Spleen (tissue), 11 donors: ENCODE data around the gene PPP1R3C. TPM values are rescaled to one million over a fixed set of nuclear protein-coding genes. Genes with fewer than 3 reads are reported as not detected.

Experiments
- DNase-seq: peaks from one replicate; pipeline ENCODE4 v3.0.0-alpha.2; 2020
- H3K27ac ChIP-seq, 8 donors: fragments of 200-600 bp; sonication (generic) in 7 of 8; 1 replicate in 4 of 8; 2 replicates in 4 of 8; pipeline versions ENCODE4 v1.5.0 to v1.8.0; 2016 to 2021; ENCODE audit warnings: inconsistent platforms in 4 of 8, mild to moderate bottlenecking in 4 of 8, moderate library complexity in 1 of 8
- H3K27me3 ChIP-seq, 7 donors: fragments of 200-600 bp; sonication (generic) in 6 of 7; replicated peaks in 1 of 7; 1 replicate in 4 of 7; 2 replicates in 3 of 7; pipeline versions ENCODE4 v1.5.0 to v1.8.0; 2016 to 2021; ENCODE audit warnings: inconsistent platforms in 3 of 7, mild to moderate bottlenecking in 1 of 7
- H3K36me3 ChIP-seq, 6 donors: fragments of 200-600 bp; sonication (generic) in 5 of 6; 1 replicate in 4 of 6; 2 replicates in 2 of 6; pipeline versions ENCODE4 v1.5.0 to v1.8.0; 2016 to 2021; ENCODE audit warnings: inconsistent platforms in 2 of 6
- H3K4me1 ChIP-seq, 6 donors: fragments of 200-600 bp; sonication (generic) in 5 of 6; 1 replicate in 3 of 6; 2 replicates in 3 of 6; pipeline versions ENCODE4 v1.5.0 to v1.8.0; 2016 to 2021; ENCODE audit warnings: inconsistent platforms in 3 of 6
- H3K4me3 ChIP-seq, 8 donors: fragments of 200-600 bp; sonication (generic) in 7 of 8; 1 replicate in 4 of 8; 2 replicates in 4 of 8; pipeline versions ENCODE4 v1.5.0 to v1.8.0; 2016 to 2021; ENCODE audit warnings: inconsistent platforms in 4 of 8, mild to moderate bottlenecking in 4 of 8, moderate library complexity in 2 of 8
- H3K9me3 ChIP-seq, 8 donors: fragments of 200-600 bp; sonication (generic) in 7 of 8; 1 replicate in 4 of 8; 2 replicates in 4 of 8; pipeline versions ENCODE4 v1.5.0 to v1.8.0; 2016 to 2021; ENCODE audit warnings: inconsistent platforms in 4 of 8
- POLR2A ChIP-seq, 3 donors: fragments of 450-650 bp; IDR thresholded peaks; one replicate each; pipeline ENCODE4 v1.5.1; 2017; ENCODE audit warnings: antibody characterized with exemption in 3 of 3, mild to moderate bottlenecking in 1 of 3
- POLR2AphosphoS5 ChIP-seq, 3 donors: sonication (generic); formaldehyde crosslinking; IDR thresholded peaks; one replicate each; pipeline ENCODE4 v1.5.1; 2017; ENCODE audit warnings: antibody characterized with exemption in 3 of 3
- WGBS, 5 donors: extraction: QIAGEN DNeasy Blood & Tissue Kit in 3 of 5; methylation state at CpG; one replicate each; pipeline versions ENCODE4 v1.1.5 to v1.1.7; 2013 to 2018; 5-methylcytosine and 5-hydroxymethylcytosine counted together
- intact Hi-C: fragments of 100-400 bp; cut with DNase I; formaldehyde crosslinking; loops from one replicate; pipeline ENCODE4 v1.15.0; 2023; ENCODE audit warnings: low total_unique reads
- polyA plus RNA-seq, 3 donors: library from polyadenylated mRNA; stranded (reverse); fragments of 200-250 nt; gene quantifications; one replicate each; pipeline ENCODE4 v1.2.1, GENCODE V29; 2013
- total RNA-seq, 7 donors: library from RNA; depleted of rRNA in 3 of 7; stranded (reverse); fragments of >200 nt in 3 of 7; fragmentation: NEBNext Ultra II Directional in 4 of 7; extraction: Animal tissue kit (Norgen Biotek cat#: 25700) in 4 of 7; gene quantifications; one replicate each; pipeline versions ENCODE4 v1.1.0 to v1.2.1, GENCODE V29; 2016 to 2021
- TF ChIP-seq, protein P1 (sequence below), 11 experiments: fragments of 200-600 bp in 7 of 11; fragments of 450-650 bp in 4 of 11; sonication (generic) in 4 of 11; IDR thresholded peaks in 8 of 11; conservative IDR thresholded peaks in 3 of 11; 1 replicate in 7 of 11; 2 replicates in 4 of 11; pipeline versions ENCODE4 v1.4.0 to v1.8.0; 2016 to 2021; ENCODE audit warnings: antibody characterized with exemption in 11 of 11, inconsistent platforms in 4 of 11, mild to moderate bottlenecking in 1 of 11
- donor health status: healthy with polysubstance abuse.
- donor health status: DM: no; HTN: no; CAD: no; lungs with moderate emphysema.
- donor health status: DM: no; HTN: no; CAD: no.
- donor health status: Bipolar disorder and iron deficiency.
- donor health status: healthy.
- donor health status: DM: no; HTN: no; CAD: no.
- donor health status: DM: yes; HTN: yes; CAD: no.

Gene PPP1R3C
- total and polyA plus RNA-seq, 10 donors = 0.99 to 8.8 (median 4.2) TPM

DNA sequence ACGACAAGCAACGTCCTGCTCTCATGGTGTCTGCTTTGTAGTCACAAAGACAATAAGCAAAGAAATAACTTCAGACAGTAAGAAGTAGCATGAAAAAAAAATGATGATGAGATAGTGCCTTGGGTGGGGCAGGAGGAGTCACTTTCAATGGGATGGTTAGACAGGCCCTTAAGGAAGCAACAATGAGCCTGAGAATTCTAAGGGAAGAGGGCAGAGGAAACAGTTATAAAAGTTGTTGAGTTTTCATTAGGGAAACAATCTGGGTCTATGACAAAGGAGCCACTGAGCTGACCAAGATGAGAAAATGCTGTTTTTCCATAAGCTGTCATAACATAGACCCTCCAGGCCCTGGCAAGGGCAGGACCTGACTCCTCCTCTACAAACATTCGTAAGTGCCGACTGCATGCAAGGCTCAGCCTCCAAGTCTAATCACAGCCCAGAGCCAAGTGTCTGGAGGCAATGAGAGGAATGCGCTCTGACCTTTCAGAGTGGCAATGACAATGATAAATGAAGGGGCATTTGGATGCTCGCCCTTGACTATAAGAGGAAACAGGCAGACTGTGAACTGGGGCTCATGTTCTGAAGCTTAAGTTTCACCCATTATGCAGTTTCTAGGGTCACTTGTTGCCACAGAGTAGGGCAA is 43.7 kb downstream of the PPP1R3C start:
- intact Hi-C loops = no loop called here

DNA sequence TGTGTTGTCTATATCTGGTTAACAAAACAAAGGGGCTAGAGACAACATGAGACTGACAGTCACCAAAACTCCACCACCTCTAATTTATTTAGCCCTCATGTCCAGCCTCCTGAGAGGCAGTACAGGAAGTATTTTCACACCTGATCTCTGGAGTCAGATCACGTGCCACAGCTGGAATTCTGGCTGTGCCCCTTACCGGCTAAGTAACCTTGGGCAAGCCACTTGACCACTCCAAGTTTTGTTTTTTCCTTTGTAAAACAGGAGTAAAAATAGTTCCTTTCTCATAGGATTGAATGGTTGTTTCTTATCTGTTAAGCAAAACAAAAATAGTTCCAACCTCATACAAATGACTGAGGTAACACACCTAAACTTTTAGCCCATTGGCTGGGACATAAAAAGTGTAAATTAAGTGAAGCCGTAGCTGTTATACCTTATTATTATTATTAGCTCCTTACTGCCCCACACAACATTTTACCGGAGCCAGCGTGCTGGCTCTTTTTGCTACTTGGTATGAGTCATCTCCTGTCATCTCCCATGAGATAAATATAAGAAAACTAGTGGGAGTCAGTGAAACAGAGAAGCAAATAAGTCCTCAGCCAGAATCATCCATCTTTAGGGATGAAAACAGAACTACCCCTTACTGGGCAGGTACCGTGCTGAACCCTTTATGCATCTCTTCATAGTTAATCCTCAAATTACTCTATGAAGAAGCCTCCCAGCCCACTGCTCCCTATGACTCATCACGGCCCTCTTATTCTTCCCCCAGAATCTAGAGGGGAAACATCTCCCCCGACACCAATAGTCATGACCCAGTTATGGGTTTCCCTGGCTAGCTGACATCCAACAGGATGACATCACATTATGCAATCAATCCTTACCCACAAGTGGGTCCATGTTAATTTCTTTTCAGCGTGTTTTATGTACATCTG is 44.9 kb downstream of the PPP1R3C start:
- Histone ChIP-seq H3K4me1 (peaks cover 0 to 31% (median 0%) of the 10 kb centered on the region in 6 donors), H3K9me3 (no peaks in the 10 kb centered on the region), H3K27me3 (peaks cover 0 to 12% (median 0%) of the 10 kb centered on the region in 7 donors), H3K27ac (peak overlapping the region in 2 of 8 donors; percentile 9 to 62), H3K36me3 (no peaks in the 10 kb centered on the region), H3K4me3 (no peak overlapping the region)
- TF ChIP-seq POLR2A (IDR thresholded peaks at IDR 0.05) (no peak), POLR2AphosphoS5 (IDR thresholded peaks at IDR 0.05) (no peak)
- TF ChIP-seq, protein P1, sequence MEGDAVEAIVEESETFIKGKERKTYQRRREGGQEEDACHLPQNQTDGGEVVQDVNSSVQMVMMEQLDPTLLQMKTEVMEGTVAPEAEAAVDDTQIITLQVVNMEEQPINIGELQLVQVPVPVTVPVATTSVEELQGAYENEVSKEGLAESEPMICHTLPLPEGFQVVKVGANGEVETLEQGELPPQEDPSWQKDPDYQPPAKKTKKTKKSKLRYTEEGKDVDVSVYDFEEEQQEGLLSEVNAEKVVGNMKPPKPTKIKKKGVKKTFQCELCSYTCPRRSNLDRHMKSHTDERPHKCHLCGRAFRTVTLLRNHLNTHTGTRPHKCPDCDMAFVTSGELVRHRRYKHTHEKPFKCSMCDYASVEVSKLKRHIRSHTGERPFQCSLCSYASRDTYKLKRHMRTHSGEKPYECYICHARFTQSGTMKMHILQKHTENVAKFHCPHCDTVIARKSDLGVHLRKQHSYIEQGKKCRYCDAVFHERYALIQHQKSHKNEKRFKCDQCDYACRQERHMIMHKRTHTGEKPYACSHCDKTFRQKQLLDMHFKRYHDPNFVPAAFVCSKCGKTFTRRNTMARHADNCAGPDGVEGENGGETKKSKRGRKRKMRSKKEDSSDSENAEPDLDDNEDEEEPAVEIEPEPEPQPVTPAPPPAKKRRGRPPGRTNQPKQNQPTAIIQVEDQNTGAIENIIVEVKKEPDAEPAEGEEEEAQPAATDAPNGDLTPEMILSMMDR (IDR thresholded peaks at IDR 0.05 in 8 of 11, conservative IDR thresholded peaks at IDR 0.05 in 3 of 11) = no peak
- intact Hi-C loops = no loop called here
- no peak for DNase-seq
- 54 to 75% (median 65%) methylated on average over 9 of the region's 9 CpGs for WGBS, 5 donors

More for the DNA sequence above, 43.7 kb downstream of the PPP1R3C start:
- Histone ChIP-seq H3K4me1 (peaks cover 0 to 31% (median 0%) of the 10 kb centered on the region in 6 donors), H3K4me3 (no peak overlapping the region), H3K9me3 (no peaks in the 10 kb centered on the region), H3K27ac (peak overlapping the region in 3 of 8 donors; percentile 45 to 69 (median 62)), H3K27me3 (peaks cover 0 to 17% (median 0%) of the 10 kb centered on the region in 7 donors), H3K36me3 (no peaks in the 10 kb centered on the region)
- peak in 1 of 3 donors; percentile 70 for TF ChIP-seq POLR2AphosphoS5 (IDR thresholded peaks at IDR 0.05)
- TF ChIP-seq, protein P1 (IDR thresholded peaks at IDR 0.05 in 8 of 11, conservative IDR thresholded peaks at IDR 0.05 in 3 of 11) = no peak
- 52 to 80% (median 75%) methylated on average over 6 of the region's 6 CpGs for WGBS, 5 donors
- DNase-seq = no peak

DNA sequence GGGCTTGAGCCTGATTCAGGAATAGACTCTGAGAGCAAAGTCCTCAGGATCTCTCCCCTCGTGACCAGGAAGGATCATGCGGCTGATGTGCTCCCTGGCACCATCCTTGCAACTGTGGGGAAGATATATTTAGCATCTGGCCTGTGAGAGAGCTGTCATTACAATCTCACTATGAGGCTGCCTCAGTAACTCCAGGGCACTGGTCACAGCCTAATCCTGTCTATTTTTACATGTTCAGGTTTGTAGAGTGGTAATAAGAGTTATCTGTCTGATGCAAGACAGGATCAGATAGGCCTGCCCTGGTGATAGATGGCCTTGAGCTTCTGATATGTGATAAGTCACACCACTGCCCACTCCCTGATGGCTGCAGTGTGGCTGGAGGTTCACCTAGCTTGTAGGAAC is 50.7 kb downstream of the PPP1R3C start:
- intact Hi-C loops = no loop called here
- H3K36me3 ChIP-seq = no peaks in the 10 kb centered on the region
- H3K27ac ChIP-seq = no peak overlapping the region
- H3K4me3 ChIP-seq = no peak overlapping the region
- DNase-seq = no peak
- WGBS, 5 donors = 63 to 89% (median 80%) methylated on average over 2 of the region's 2 CpGs
- H3K4me1 ChIP-seq = no peaks in the 10 kb centered on the region
- peaks cover 0 to 9% (median 0%) of the 10 kb centered on the region in 8 donors for H3K9me3 ChIP-seq
- no peak for TF ChIP-seq POLR2A (IDR thresholded peaks at IDR 0.05)
- no peak for TF ChIP-seq POLR2AphosphoS5 (IDR thresholded peaks at IDR 0.05)
- TF ChIP-seq, protein P1 (IDR thresholded peaks at IDR 0.05 in 8 of 11, conservative IDR thresholded peaks at IDR 0.05 in 3 of 11) = no peak
- H3K27me3 ChIP-seq = peaks cover 0 to 13% (median 0%) of the 10 kb centered on the region in 7 donors
